Activated naive CD4-positive, alpha-beta T cell (primary cell): Measurements from ENCODE around the gene SH2B2.

Experiments used
- DNase-seq, 4 experiments: peaks; one replicate each; lab custom pipeline; 2025; lab: John Stamatoyannopoulos, UW

Gene SH2B2

GRCh38 chr7:102266541-102266940 is 20.1 kb upstream of the SH2B2 start:
- DNase-seq: no peak

GRCh38 chr7:102268635-102269034 is 18.0 kb upstream of the SH2B2 start:
- DNase-seq: no peak

DNA sequence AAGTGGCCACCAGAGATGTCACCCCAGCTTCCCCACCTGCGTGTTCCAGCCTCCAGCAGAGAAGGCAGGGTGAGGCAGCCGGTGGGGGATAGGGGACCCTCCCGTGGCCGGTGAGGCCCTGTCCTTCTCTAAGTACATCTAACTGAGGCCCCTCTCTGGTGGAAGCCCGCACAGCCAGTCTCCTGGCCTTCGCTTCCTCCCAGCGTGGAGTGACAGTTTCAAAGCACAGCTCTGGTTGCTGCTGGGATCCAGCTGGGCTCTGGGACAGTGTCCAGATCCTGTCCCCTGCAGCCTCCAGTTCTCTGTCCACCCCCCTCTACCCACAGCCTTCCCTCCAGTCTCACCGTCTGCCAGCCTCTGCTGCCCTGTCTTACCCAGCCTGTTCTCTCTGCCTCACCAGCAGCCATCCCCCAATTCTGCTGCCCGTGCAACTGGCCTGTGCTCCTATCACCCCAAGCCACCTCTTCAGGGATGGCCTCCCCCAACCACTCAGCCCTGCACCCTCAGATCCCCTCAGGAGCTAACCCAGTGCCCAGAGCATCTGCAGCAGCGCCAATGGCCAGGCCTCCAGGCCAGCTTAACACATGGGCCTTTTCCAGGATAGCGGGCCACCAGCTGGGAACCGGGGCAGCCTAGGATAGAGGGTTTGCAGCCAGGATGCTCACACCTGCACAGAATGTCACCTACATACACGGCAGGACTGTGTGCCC is 16.3 kb upstream of the SH2B2 start:
- no peak for DNase-seq

- no peak for DNase-seq
These were observed 15.4 kb upstream of the SH2B2 start for GRCh38 chr7:102271158-102271798.

DNA sequence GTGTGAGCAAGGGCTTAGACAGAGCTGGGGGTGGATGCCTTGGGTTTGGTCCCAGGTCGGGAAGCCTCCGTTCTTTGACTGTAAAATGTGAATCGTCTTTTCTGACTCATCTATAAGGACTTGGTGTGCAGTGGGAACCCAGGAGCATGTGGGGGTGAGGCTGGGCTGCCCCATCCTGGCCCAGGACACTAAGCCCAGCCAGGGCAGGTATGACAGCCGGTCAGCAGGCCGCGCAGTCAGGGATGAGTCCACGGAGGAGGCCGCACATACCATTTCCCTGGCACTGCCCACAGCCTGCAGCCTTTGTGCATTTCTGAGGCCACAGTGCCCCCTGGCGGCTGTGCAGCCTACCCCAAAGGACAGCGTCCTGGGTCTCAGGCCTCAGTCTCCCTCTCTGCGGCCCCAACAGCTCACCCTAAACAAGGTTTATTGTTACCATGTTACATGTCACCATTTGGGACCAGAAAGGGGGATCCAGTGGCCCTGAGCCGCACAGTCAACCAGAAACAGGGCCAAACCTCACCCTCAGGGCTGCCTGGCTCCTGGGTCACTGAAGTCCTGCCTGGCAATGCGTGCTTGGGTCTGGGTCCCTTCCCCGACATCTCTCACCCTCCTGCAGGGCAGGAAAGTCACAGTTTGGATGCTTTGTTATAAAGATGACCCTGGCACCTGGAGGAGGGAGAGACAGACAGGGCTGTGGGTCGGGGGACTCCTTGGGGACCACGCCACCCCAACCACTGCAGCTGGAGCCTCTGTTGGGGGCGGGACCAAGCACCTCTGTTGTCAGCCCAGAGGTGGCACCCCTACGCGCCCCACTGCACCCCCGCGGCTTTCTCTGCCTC is 14.4 kb upstream of the SH2B2 start:
- peak; percentile 43 to 77 (median 76) for DNase-seq

DNA sequence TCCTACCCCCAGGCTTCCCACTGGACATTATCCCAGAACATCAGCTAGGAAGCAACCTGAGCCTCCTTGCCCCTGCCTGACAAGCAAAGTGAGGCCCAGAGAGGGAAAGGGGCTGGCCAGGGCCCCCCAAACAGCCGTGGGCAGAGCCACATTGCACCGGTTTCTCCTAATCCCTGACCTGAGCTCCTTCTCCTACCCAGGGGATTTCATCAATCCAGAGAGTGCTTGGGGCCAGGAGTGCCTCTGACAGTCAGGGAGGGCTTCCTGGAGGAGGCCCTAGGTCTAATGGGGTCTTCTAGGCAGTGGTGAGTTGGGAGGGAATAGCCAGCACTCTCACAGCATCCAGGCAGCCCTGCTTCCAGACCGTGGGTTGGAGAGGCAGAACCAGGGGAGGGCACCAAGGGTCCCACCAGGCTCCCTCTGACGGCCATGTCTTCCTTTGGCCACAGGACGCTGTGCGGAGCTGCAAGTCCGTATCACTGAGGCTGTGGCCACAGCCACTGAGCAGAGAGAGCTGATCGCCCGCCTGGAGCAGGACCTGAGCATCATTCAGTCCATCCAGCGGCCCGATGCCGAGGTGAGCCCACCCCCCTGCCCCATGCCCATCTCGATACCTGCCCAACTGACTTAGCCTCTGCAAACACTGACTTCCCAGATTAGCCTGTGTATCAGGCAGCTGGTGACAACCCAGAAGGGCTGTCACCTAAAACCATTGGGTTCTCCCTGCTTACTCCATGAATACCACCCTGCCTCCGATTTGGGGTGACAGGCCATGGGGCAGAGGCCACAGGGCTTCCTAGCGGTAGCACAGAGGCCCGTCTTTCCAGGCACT is 13.5 kb upstream of the SH2B2 start:
- DNase-seq: no peak

GRCh38 chr7:102273749-102274712 is 12.6 kb upstream of the SH2B2 start:
- DNase-seq: no peak

DNA sequence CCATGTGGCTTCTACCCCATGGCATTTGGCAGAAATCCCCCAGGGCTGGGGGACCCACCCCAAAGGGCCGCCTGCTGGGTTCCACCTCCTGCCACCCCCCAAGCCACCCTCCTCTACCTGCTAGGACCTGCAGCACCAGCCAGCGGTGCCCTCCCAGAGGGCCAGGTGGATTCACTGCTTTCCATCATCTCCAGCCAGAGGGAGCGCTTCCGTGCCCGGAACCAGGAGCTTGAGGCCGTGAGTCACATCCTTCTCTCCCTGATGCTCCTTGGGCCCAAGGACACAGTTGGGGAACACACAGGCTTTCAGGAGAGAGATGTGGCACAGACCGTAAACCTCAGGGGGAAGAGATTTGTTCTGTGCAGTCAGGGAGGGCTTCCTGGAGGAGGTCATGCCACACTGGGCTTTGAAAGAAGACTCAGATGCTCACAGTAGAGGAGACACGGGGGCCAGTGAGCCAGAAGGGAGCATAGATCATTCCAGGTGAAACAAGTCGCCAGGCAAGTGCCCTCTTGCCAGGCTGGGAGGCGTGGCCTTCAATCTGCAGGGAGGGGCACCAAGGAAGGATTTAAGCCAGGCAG is 11.5 kb upstream of the SH2B2 start:
- no peak for DNase-seq

GRCh38 chr7:102277901-102278300 is 8.8 kb upstream of the SH2B2 start:
- no peak for DNase-seq

- peak in 2 of 4 experiments; percentile 26 to 55 for DNase-seq
These were observed 6.9 kb upstream of the SH2B2 start for GRCh38 chr7:102279537-102280400.

DNA sequence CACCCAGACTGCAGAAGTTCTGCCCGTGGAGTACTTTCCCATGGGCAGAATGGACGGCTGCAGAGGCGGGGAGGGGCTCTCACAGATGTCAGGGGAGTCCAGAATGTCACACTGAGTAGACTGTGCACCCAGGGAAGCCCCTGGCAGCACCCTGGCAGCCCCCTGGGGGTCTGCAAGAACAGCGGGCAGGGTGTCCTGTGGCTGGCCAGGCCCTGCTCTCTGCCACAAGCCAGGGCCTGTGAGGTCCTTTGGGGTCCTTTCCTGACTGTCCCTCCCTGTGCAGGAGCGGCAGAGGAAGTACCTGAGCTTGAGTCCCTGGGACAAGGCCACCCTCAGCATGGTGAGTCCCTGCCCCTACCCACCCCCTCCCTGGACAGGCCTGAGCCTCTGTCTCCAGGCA is 6.1 kb upstream of the SH2B2 start:
- no peak for DNase-seq

DNA sequence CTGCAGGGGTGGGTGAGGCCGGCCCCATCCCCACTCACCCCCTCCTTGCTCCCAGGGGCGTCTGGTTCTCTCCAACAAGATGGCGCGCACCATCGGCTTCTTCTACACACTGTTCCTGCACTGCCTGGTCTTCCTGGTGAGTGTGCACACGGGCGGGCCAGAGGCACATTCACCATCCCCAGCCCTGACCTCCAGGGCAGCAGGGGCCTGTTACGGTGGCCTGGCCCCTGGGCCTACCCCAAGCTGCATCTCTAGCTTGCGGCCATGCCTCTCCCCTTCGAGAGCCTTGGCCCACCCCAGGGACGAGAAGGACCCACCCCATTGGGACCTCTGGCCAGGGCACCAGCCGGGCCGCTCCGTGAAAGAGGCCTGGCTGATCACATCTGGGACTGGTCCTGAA is 4.9 kb upstream of the SH2B2 start:
- no peak for DNase-seq

DNA sequence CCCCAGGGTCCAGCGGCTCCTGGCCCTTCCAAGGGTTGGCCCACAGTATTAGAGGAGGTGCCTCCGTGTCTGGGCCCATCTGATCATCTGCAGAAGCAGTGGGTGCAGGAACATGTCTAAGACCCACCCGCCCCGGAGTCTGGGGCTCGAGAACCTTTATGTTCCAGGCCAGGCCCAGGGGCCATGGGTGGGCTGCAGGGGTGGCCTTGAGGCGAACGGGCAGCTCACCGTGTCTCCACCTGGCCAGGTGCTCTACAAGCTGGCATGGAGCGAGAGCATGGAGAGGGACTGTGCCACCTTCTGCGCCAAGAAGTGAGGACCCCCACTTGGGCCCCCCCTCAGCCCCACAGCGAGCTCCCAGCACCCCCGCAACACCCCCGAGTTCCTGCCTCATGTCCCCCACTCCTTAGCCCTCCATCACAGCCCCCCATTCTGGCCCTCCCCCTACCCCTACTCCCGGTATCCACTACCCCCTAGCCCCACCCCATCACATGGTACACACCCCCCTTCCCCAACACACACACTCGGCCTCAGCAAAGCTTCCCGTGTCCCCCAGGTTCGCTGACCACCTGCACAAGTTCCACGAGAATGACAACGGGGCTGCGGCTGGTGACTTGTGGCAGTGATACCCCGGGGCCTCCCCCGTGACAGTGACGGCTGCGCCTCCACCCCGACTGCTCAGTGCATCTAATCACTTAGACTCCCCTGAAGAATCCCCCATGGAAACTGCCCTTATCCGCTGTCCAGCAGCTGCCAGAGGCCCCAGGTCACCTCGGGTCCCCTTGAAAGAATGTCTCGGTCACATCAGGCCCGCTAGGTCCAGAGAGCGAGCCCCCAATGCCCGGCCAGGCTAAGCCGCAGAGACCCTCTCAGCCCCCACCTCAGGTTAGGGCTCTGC is 4.0 kb upstream of the SH2B2 start:
- no peak for DNase-seq

- DNase-seq: no peak
These were observed 3.0 kb upstream of the SH2B2 start for GRCh38 chr7:102283477-102284189.

GRCh38 chr7:102284399-102284798 is 2.3 kb upstream of the SH2B2 start:
- DNase-seq: no peak

DNA sequence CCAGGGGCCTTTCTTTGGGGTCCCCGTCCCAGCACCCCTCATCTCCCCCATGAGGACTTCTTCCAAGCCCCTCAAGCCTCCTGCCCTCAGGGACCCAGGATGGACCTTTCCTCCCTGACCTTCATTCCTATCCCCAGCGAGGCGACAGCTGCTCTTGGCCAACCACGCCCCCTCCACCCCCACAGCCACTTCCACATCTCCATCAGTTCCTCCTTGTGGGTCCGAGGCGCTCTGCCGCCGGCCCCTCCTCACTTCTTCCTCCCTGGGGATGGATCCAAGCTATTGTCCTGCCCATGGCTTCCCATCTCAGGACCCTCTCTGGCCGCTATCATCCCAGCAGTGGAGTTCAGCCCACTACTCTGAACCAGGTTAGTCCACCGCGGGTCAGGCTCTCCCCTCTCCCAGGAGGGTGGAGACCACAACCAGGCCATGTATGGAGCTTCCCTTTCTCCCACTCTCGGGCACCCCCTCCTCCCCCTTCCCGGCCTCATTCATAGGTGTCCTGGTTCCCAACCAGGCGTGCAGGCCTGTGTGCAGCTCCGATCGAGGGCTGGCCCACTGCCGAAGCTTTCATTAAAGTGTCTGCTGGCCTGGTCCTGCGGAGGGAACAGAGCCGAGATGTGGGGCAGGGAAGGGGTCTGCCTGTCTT is 1.7 kb upstream of the SH2B2 start:
- DNase-seq: no peak

DNA sequence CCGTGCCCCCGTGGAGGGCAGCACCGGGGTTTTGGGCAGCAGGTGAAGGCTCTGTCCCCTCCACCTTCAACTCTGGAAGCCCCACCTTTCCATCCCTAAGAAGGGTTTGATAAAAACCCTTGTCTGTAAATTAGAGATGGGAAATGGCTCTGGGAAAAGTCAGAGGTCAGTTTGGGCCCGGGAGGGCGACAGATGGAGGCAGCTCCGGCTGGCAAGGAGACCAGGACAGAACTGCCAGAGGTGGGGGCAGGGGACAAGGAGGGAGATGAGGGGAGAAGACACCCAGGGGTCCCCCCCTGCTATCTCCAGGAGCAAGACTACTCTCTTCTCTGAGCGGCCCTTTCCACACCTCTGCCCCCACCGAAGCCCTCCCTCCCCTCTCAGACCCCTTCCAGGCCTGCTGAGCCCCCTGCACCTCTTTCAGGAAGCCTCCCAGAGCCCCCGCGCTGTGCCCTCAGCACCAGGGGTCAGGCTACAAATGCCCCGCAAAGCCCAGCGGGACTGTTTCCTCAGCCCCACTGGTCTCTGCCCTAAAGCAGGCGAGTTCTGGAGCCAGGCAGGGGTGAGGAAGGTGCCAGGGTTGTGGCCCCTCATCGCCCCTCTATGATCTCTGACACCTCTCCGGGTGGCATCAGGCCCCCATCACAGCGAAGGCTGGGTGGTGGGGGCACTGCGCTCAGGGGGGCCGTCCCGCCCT is 980 bp upstream of the SH2B2 start:
- no peak for DNase-seq
